GM18870 (cell line): ENCODE data around the gene CTNNBL1.
A peak's percentile ranks its signal among the peaks of the same experiment; 100 is the strongest.
"Not testable (repeated sequence)": the region's sequence is repeated elsewhere in the genome, so short reads cannot be mapped to it uniquely, and the experiment has no call there.

Experiments
- ATAC-seq: cut with Tn5 transposase; IDR thresholded peaks from one replicate; pipeline ENCODE4 v1.9.1; 2021; ENCODE audit warnings: moderate library complexity; ENCODE audit not compliant: unreplicated experiment

Gene CTNNBL1

GRCh38 chr20:37693635-37694626 lies at the start of gene CTNNBL1:
TSS of gene CTNNBL1 (plus strand) at chr20:37694030. CDS start at chr20:37694123, 93 bp downstream.
- peak; percentile 58 for ATAC-seq

GRCh38 chr20:37644605-37645004 lies 49.2 kb upstream of the CTNNBL1 start:
- ATAC-seq = no peak

- ATAC-seq = no peak
Measured at GRCh38 chr20:37647946-37648345, 45.9 kb upstream of the CTNNBL1 start.

GRCh38 chr20:37649017-37649416 lies 44.8 kb upstream of the CTNNBL1 start:
- no peak for ATAC-seq

- ATAC-seq = no peak
Measured at GRCh38 chr20:37649676-37650370, 44.0 kb upstream of the CTNNBL1 start.

- no peak for ATAC-seq
Measured at GRCh38 chr20:37650661-37651060, 43.2 kb upstream of the CTNNBL1 start.

- ATAC-seq = no peak
Measured at GRCh38 chr20:37651932-37652331, 41.9 kb upstream of the CTNNBL1 start.

GRCh38 chr20:37656945-37657344 lies 36.9 kb upstream of the CTNNBL1 start:
- no peak for ATAC-seq

GRCh38 chr20:37657924-37658804 lies 35.7 kb upstream of the CTNNBL1 start:
- no peak for ATAC-seq

GRCh38 chr20:37661519-37661918 lies 32.3 kb upstream of the CTNNBL1 start:
- ATAC-seq = no peak

- ATAC-seq = no peak
Measured at GRCh38 chr20:37662308-37662707, 31.5 kb upstream of the CTNNBL1 start.

- ATAC-seq = not testable (repeated sequence)
Measured at GRCh38 chr20:37664595-37664994, 29.2 kb upstream of the CTNNBL1 start.

- ATAC-seq = no peak
Measured at GRCh38 chr20:37668166-37668565, 25.7 kb upstream of the CTNNBL1 start.

- no peak for ATAC-seq
Measured at GRCh38 chr20:37669062-37669772, 24.6 kb upstream of the CTNNBL1 start.

GRCh38 chr20:37669773-37670236 lies 24.0 kb upstream of the CTNNBL1 start:
- no peak for ATAC-seq

GRCh38 chr20:37670351-37670791 lies 23.5 kb upstream of the CTNNBL1 start:
- ATAC-seq = no peak

GRCh38 chr20:37672143-37672542 lies 21.7 kb upstream of the CTNNBL1 start:
- ATAC-seq = no peak

GRCh38 chr20:37673444-37673843 lies 20.4 kb upstream of the CTNNBL1 start:
- ATAC-seq = no peak

- no peak for ATAC-seq
Measured at GRCh38 chr20:37676440-37676839, 17.4 kb upstream of the CTNNBL1 start.
